Glomerular visceral epithelial cell (primary cell): Measurements from ENCODE around the gene MBD6.

Experiments
- DNase-seq: peaks from one replicate; pipeline ENCODE4 v3.0.0-alpha.2; 2016; ENCODE audit errors: extremely low spot score

MBD6 gene

GRCh38 chr12:57529831-57530230, 7.2 kb downstream of the MBD6 start:
- no peak for DNase-seq

GRCh38 chr12:57530396-57531142, 7.9 kb downstream of the MBD6 start:
- DNase-seq: no peak

GRCh38 chr12:57531836-57532235, 9.2 kb downstream of the MBD6 start:
- no peak for DNase-seq

GRCh38 chr12:57533108-57533507, 10.5 kb downstream of the MBD6 start:
- no peak for DNase-seq

- no peak for DNase-seq
Observed at GRCh38 chr12:57534250-57534649, 11.6 kb downstream of the MBD6 start.

GRCh38 chr12:57534991-57535543, 12.4 kb downstream of the MBD6 start:
- no peak for DNase-seq

GRCh38 chr12:57535764-57536596, 13.4 kb downstream of the MBD6 start:
- DNase-seq: no peak

GRCh38 chr12:57536597-57536942, 13.9 kb downstream of the MBD6 start:
- DNase-seq: no peak

- DNase-seq: no peak
Observed at GRCh38 chr12:57539134-57539768, 16.6 kb downstream of the MBD6 start.

- no peak for DNase-seq
Observed at GRCh38 chr12:57541001-57541400, 18.4 kb downstream of the MBD6 start.

GRCh38 chr12:57541717-57542116, 19.1 kb downstream of the MBD6 start:
- no peak for DNase-seq

- DNase-seq: no peak
Observed at GRCh38 chr12:57543581-57543980, 21.0 kb downstream of the MBD6 start.

- DNase-seq: peak; percentile 12
Observed at GRCh38 chr12:57545809-57546437, 23.3 kb downstream of the MBD6 start.

GRCh38 chr12:57546438-57547287, 24.0 kb downstream of the MBD6 start, which contains the start of gene DCTN2:
Gene DCTN2 (minus strand): TSS chr12:57547192. CDS start chr12:57547063, 129 bp downstream.
- DNase-seq: peak; percentile 95

- no peak for DNase-seq
Observed at GRCh38 chr12:57547288-57548012, 24.8 kb downstream of the MBD6 start.

GRCh38 chr12:57548013-57548315, 25.3 kb downstream of the MBD6 start:
- DNase-seq: no peak

- DNase-seq: no peak
Observed at GRCh38 chr12:57548488-57548887, 25.9 kb downstream of the MBD6 start.

- DNase-seq: no peak
Observed at GRCh38 chr12:57549203-57549908, 26.7 kb downstream of the MBD6 start.

GRCh38 chr12:57549909-57550640, 27.5 kb downstream of the MBD6 start, which contains the start of gene KIF5A:
Gene KIF5A (plus strand): TSS chr12:57550044. CDS start chr12:57550272, 228 bp downstream.
- peak; percentile 12 for DNase-seq
